ENCODE results near the gene SLITRK6.

- TF ChIP-seq GABPA (IDR thresholded peaks at IDR 0.05 in 1 of 2, conservative IDR thresholded peaks at IDR 0.05 in 1 of 2) = no peak
- TF ChIP-seq, protein P1, sequence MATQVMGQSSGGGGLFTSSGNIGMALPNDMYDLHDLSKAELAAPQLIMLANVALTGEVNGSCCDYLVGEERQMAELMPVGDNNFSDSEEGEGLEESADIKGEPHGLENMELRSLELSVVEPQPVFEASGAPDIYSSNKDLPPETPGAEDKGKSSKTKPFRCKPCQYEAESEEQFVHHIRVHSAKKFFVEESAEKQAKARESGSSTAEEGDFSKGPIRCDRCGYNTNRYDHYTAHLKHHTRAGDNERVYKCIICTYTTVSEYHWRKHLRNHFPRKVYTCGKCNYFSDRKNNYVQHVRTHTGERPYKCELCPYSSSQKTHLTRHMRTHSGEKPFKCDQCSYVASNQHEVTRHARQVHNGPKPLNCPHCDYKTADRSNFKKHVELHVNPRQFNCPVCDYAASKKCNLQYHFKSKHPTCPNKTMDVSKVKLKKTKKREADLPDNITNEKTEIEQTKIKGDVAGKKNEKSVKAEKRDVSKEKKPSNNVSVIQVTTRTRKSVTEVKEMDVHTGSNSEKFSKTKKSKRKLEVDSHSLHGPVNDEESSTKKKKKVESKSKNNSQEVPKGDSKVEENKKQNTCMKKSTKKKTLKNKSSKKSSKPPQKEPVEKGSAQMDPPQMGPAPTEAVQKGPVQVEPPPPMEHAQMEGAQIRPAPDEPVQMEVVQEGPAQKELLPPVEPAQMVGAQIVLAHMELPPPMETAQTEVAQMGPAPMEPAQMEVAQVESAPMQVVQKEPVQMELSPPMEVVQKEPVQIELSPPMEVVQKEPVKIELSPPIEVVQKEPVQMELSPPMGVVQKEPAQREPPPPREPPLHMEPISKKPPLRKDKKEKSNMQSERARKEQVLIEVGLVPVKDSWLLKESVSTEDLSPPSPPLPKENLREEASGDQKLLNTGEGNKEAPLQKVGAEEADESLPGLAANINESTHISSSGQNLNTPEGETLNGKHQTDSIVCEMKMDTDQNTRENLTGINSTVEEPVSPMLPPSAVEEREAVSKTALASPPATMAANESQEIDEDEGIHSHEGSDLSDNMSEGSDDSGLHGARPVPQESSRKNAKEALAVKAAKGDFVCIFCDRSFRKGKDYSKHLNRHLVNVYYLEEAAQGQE (IDR thresholded peaks at IDR 0.05) = no peak
- TF ChIP-seq, protein P2, sequence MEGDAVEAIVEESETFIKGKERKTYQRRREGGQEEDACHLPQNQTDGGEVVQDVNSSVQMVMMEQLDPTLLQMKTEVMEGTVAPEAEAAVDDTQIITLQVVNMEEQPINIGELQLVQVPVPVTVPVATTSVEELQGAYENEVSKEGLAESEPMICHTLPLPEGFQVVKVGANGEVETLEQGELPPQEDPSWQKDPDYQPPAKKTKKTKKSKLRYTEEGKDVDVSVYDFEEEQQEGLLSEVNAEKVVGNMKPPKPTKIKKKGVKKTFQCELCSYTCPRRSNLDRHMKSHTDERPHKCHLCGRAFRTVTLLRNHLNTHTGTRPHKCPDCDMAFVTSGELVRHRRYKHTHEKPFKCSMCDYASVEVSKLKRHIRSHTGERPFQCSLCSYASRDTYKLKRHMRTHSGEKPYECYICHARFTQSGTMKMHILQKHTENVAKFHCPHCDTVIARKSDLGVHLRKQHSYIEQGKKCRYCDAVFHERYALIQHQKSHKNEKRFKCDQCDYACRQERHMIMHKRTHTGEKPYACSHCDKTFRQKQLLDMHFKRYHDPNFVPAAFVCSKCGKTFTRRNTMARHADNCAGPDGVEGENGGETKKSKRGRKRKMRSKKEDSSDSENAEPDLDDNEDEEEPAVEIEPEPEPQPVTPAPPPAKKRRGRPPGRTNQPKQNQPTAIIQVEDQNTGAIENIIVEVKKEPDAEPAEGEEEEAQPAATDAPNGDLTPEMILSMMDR (IDR thresholded peaks at IDR 0.05; ENCODE audit: low read depth, low read length, missing input control) = no peak
- TF ChIP-seq RAD21 (IDR thresholded peaks at IDR 0.05) = no peak
- no peak for TF ChIP-seq YY1 (IDR thresholded peaks at IDR 0.05)
- TF ChIP-seq TAF1 (conservative IDR thresholded peaks at IDR 0.05) = no peak
- TF ChIP-seq, protein P3, sequence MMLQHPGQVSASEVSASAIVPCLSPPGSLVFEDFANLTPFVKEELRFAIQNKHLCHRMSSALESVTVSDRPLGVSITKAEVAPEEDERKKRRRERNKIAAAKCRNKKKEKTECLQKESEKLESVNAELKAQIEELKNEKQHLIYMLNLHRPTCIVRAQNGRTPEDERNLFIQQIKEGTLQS (IDR thresholded peaks at IDR 0.05) = no peak
Observed at GRCh38 chr13:85808811-85809210, 9.6 kb upstream of the SLITRK6 start.
